Effector memory CD4-positive, alpha-beta T cell (primary cell): ENCODE data around the gene TBC1D23.
A peak's percentile ranks its signal among the peaks of the same experiment; 100 is the strongest.

Source experiments
- DNase-seq, 3 donors: peaks; one replicate each; pipeline ENCODE4 v3.0.0-alpha.2; 2020
- H3K27ac ChIP-seq: 2 replicates; pipeline ENCODE4 v1.7.0; 2013; ENCODE audit warnings: mild to moderate bottlenecking, low read length, moderate library complexity; ENCODE audit not compliant: insufficient read depth, poor library complexity, severe bottlenecking
- H3K27me3 ChIP-seq: replicated peaks from 2 replicates; pipeline ENCODE4 v1.7.0; 2013; ENCODE audit warnings: mild to moderate bottlenecking, low read length; ENCODE audit not compliant: insufficient read depth, control insufficient read depth, poor library complexity, severe bottlenecking
- H3K36me3 ChIP-seq: 2 replicates; pipeline ENCODE4 v1.7.0; 2013; ENCODE audit warnings: mild to moderate bottlenecking, low read length, moderate library complexity; ENCODE audit not compliant: control insufficient read depth, insufficient read depth
- H3K4me1 ChIP-seq: 2 replicates; pipeline ENCODE4 v1.7.0; 2013; ENCODE audit warnings: low read length, mild to moderate bottlenecking; ENCODE audit not compliant: control insufficient read depth, insufficient read depth, poor library complexity, severe bottlenecking
- H3K4me3 ChIP-seq: 2 replicates; pipeline ENCODE4 v1.7.0; 2013; ENCODE audit warnings: low read length, low read depth, mild to moderate bottlenecking; ENCODE audit not compliant: insufficient read depth, poor library complexity, severe bottlenecking
- H3K9me3 ChIP-seq: 2 replicates; pipeline ENCODE4 v1.7.0; 2013; ENCODE audit warnings: mild to moderate bottlenecking, low read length, moderate library complexity; ENCODE audit not compliant: control insufficient read depth
- total RNA-seq, 3 donors: gene quantifications; one replicate each; lab custom pipeline; 2026; lab: John Stamatoyannopoulos, UW

Gene TBC1D23
- total RNA-seq, result 31.8 to 35.4 (median 32.9) reads per million in 3 donors

DNA sequence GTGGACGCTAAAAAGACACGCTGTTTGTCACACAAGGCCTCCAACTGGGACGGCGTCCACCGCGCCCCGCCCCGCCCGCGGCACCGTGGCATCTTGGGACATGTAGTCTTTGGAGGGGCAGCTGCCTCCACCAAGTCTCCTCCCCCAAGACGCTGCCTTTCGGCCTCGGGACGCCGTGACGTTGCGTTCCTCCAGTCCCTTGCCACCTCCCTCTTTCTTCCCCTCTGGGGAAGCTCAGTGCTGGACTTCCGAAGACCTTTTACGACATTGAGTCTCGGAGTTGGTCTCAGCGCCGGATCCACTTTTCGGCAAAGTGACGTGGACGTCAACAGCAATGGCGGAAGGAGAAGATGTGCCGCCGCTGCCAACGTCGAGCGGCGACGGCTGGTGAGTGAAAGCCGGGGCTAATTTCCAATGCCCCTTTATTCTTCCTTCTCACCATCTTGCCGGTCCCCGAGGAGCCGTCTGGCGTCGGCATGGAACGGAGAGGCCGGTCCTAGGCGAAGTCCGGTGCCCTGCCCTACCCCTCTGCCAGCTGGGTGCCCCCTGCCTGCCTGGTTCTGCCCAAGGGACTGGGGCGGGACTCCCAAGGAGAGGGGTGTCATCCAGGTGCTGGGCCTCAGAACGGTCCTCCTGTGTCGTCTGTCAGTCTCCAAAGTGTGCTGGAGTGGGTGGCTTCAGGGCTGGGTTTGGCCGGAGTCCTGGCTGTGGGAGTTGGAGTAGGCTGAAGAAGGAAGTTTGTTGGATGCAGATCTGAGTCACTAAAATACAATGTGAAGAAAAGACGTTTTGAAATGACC, at the start of gene TBC1D23:
Gene TBC1D23 (plus strand): TSS at position 308 of the 800 bp plus-strand sequence. CDS start 27 bp downstream, at position 335.
- Histone ChIP-seq H3K36me3 (no peaks in the 10 kb centered on the region), H3K9me3 (no peaks in the 10 kb centered on the region), H3K4me3 (peak within 1 kb of the TSS; percentile 94), H3K27ac (peak within 1 kb of the TSS; percentile 91), H3K4me1 (peaks cover 7% of the 10 kb centered on the region), H3K27me3 (no peaks in the 10 kb centered on the region)
- peak; percentile 92 to 97 (median 96) for DNase-seq

DNA sequence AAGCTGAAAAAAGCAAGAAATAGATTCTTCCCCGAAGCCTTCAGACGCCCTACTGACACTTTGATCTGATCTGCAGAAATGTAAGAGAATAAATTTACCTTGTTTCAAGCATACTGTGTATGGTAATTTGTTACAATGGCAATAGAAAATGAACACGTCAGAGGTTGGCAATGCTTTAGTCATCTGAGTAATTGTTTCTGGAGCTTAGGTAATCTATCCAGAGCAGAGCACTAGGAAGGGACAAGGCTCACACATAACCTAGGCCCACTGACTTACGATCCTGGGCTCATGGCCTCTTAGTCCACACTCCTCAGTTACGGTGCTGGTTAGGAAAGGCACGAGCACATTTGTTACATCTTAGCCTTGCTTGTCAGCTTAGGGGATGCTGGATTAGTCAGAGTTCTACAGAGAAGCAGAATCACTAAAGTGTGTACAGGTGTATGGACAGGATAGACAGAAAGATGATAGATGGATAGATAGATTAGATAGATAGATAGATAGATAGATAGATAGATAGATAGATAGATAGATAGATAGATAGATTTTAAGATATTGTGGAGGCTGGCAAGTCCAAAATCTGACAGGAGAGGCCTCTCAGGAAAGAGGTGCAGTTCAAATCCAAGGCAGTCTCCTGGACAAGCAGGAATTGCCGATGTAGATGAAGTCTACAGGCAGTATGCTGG, 46.8 kb upstream of the TBC1D23 start:
- Histone ChIP-seq H3K27ac (no peak overlapping the region), H3K4me3 (no peak overlapping the region), H3K27me3 (no peaks in the 10 kb centered on the region), H3K4me1 (peaks cover 9% of the 10 kb centered on the region), H3K9me3 (no peaks in the 10 kb centered on the region), H3K36me3 (no peaks in the 10 kb centered on the region)
- no peak for DNase-seq

- Histone ChIP-seq H3K27ac (no peak overlapping the region), H3K9me3 (no peaks in the 10 kb centered on the region), H3K36me3 (no peaks in the 10 kb centered on the region), H3K4me3 (no peak overlapping the region), H3K4me1 (peaks cover 9% of the 10 kb centered on the region), H3K27me3 (no peaks in the 10 kb centered on the region)
- no peak for DNase-seq
Measured at GRCh38 chr3:100214574-100214964, 46.2 kb upstream of the TBC1D23 start.

DNA sequence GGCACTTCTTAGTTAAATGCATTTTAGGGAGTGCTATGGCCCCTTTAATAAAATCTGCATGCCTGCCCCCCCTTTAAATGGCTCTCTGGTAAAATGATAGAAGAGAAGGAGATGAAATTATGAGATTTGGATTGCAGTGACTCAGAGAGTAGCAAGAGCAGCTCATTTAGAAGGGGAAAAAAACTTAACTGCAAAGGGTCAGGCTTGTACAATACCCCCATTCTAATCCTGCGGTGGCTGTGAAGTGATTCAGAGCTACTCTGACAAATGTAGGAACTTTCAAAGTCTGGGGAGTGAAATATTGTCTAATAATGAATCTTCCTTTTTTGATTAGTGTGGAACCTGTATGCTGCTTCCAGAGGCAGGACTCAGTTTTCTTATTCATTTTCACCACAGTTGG, 44.1 kb upstream of the TBC1D23 start:
- DNase-seq, result no peak
- Histone ChIP-seq H3K4me3 (no peak overlapping the region), H3K36me3 (no peaks in the 10 kb centered on the region), H3K27me3 (no peaks in the 10 kb centered on the region), H3K9me3 (no peaks in the 10 kb centered on the region), H3K4me1 (no peaks in the 10 kb centered on the region), H3K27ac (no peak overlapping the region)

GRCh38 chr3:100221159-100221558, 39.6 kb upstream of the TBC1D23 start:
- Histone ChIP-seq H3K27me3 (no peaks in the 10 kb centered on the region), H3K4me1 (no peaks in the 10 kb centered on the region), H3K27ac (no peak overlapping the region), H3K36me3 (no peaks in the 10 kb centered on the region), H3K9me3 (no peaks in the 10 kb centered on the region), H3K4me3 (no peak overlapping the region)
- no peak for DNase-seq

DNA sequence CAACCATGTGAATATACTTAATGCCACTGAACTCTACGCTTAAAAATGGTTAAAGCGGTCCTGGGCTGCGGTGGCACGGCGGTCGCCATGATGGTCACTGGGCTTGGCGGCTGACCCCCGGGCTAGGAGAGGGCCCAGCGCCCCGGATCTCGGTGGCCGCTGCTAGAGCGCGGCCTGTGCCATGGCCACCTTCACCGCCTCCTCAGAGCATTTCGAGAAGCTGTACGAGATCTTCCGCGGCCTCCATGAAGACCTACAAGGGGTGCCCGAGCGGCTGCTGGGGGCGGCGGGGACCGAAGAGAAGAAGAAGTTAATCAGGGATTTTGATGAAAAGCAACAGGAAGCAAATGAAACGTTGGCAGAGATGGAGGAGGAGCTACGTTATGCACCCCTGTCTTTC, 35.6 kb upstream of the TBC1D23 start:
- no peaks in the 10 kb centered on the region for H3K9me3 ChIP-seq
- no peaks in the 10 kb centered on the region for H3K27me3 ChIP-seq
- H3K36me3 ChIP-seq, result no peaks in the 10 kb centered on the region
- H3K4me1 ChIP-seq, result no peaks in the 10 kb centered on the region
- no peak overlapping the region for H3K4me3 ChIP-seq
- H3K27ac ChIP-seq, result no peak overlapping the region
- no peak for DNase-seq

GRCh38 chr3:100225883-100226282, 34.9 kb upstream of the TBC1D23 start:
- no peak for DNase-seq
- no peak overlapping the region for H3K27ac ChIP-seq
- H3K4me1 ChIP-seq, result no peaks in the 10 kb centered on the region
- no peak overlapping the region for H3K4me3 ChIP-seq
- no peaks in the 10 kb centered on the region for H3K36me3 ChIP-seq
- no peaks in the 10 kb centered on the region for H3K9me3 ChIP-seq
- H3K27me3 ChIP-seq, result no peaks in the 10 kb centered on the region

DNA sequence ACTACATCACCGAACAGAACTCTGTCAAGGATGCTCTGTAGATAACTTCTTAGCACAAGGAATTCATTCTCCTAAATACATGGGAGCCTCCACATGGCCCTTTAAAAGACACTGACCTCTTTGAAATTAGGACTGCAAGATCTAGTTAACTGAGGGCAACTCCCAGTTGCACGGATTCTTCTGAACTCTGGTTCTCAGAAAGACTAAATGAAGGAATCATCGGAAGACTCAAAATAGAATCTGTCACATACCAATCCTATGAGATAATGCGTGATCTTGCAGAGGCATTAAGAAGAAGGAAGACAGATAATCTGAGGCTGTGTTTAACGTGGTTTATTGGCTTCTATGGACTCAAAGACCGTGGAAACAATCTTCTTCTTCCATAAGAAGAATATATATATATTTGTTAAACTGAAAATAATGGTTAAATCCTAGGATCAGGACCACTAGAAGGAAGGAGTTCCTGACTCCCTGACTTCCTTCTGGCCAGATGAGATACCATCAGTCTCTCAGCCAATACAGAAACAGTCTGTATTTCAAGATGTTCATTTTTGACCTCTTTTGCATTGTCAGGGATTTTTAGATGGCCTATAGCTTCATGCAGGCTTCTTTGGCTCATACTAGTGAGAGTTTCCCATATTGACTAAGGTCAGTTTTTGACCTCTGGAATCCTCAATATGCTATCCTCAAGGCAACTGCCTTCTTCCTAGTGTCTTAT, 33.9 kb upstream of the TBC1D23 start:
- no peaks in the 10 kb centered on the region for H3K4me1 ChIP-seq
- H3K36me3 ChIP-seq, result no peaks in the 10 kb centered on the region
- H3K27me3 ChIP-seq, result no peaks in the 10 kb centered on the region
- no peak overlapping the region for H3K27ac ChIP-seq
- DNase-seq, result no peak
- no peaks in the 10 kb centered on the region for H3K9me3 ChIP-seq
- no peak overlapping the region for H3K4me3 ChIP-seq

GRCh38 chr3:100227511-100227921, 33.3 kb upstream of the TBC1D23 start:
- no peaks in the 10 kb centered on the region for H3K9me3 ChIP-seq
- no peaks in the 10 kb centered on the region for H3K4me1 ChIP-seq
- H3K27me3 ChIP-seq, result no peaks in the 10 kb centered on the region
- no peak overlapping the region for H3K27ac ChIP-seq
- no peak overlapping the region for H3K4me3 ChIP-seq
- no peak for DNase-seq
- H3K36me3 ChIP-seq, result no peaks in the 10 kb centered on the region

- Histone ChIP-seq H3K27me3 (no peaks in the 10 kb centered on the region), H3K36me3 (no peaks in the 10 kb centered on the region), H3K9me3 (no peaks in the 10 kb centered on the region), H3K4me1 (no peaks in the 10 kb centered on the region), H3K4me3 (no peak overlapping the region), H3K27ac (no peak overlapping the region)
- no peak for DNase-seq
Measured at GRCh38 chr3:100228247-100228646, 32.5 kb upstream of the TBC1D23 start.
